Fibroblast of lung (primary cell): ENCODE measurements around the gene SRRM5. TPM values are rescaled to one million over a fixed set of nuclear protein-coding genes. Genes with fewer than 3 reads are reported as not detected.
A peak's percentile ranks its signal among the peaks of the same experiment; 100 is the strongest.

Experiments used
- DNase-seq, 2 donors: peaks; one replicate each; pipeline versions ENCODE4 v3.0.0 to v3.0.0-alpha.2; 2010; ENCODE audit warnings: low read depth in 2 of 2
- H2AFZ ChIP-seq: 2 replicates; pipeline ENCODE4 v1.5.1; 2012; ENCODE audit warnings: low read length, control low read depth, inconsistent platforms
- H3K27ac ChIP-seq: 2 replicates; pipeline ENCODE4 v1.5.1; 2011; ENCODE audit warnings: low read length, control low read depth; ENCODE audit not compliant: insufficient read depth
- H3K27me3 ChIP-seq: 2 replicates; pipeline ENCODE4 v1.5.1; 2011; ENCODE audit warnings: mild to moderate bottlenecking, low read length; ENCODE audit not compliant: control insufficient read depth, insufficient read depth
- H3K36me3 ChIP-seq: 2 replicates; pipeline ENCODE4 v1.5.1; 2011; ENCODE audit warnings: low read length; ENCODE audit not compliant: control insufficient read depth, insufficient read depth
- H3K4me1 ChIP-seq: 2 replicates; pipeline ENCODE4 v1.5.1; 2011; ENCODE audit warnings: low read length; ENCODE audit not compliant: control insufficient read depth, insufficient read depth; ENCODE audit errors: extremely low read depth
- H3K4me2 ChIP-seq: 2 replicates; pipeline ENCODE4 v1.5.1; 2011; ENCODE audit warnings: low read length, control low read depth; ENCODE audit not compliant: insufficient read depth; ENCODE audit errors: extremely low read depth
- H3K4me3 ChIP-seq, 4 experiments: fragments of 200-600 bp in 1 of 4; sonication (generic) in 1 of 4; replicated peaks in 1 of 4; 2 replicates each; pipeline ENCODE4 v1.5.1; 2011 to 2016; ENCODE audit warnings: low read length in 4 of 4, low read depth in 3 of 4, mild to moderate bottlenecking in 3 of 4, control low read depth in 2 of 4, inconsistent platforms in 1 of 4, mixed read lengths in 1 of 4; ENCODE audit not compliant: insufficient read depth in 1 of 4; ENCODE audit errors: control extremely low read depth in 1 of 4
- H3K79me2 ChIP-seq: 2 replicates; pipeline ENCODE4 v1.5.1; 2012; ENCODE audit warnings: mild to moderate bottlenecking, low read length, inconsistent platforms; ENCODE audit not compliant: control insufficient read depth, insufficient read depth
- H3K9ac ChIP-seq: 2 replicates; pipeline ENCODE4 v1.5.1; 2011; ENCODE audit warnings: mild to moderate bottlenecking, low read length, control low read depth; ENCODE audit not compliant: insufficient read depth
- H3K9me3 ChIP-seq: 2 replicates; pipeline ENCODE4 v1.5.1; 2012; ENCODE audit warnings: low read depth, low read length; ENCODE audit not compliant: control insufficient read depth, insufficient read depth
- H4K20me1 ChIP-seq: 2 replicates; pipeline ENCODE4 v1.5.1; 2011; ENCODE audit warnings: low read length; ENCODE audit not compliant: control insufficient read depth, insufficient read depth; ENCODE audit errors: extremely low read depth
- EZH2 ChIP-seq: IDR thresholded peaks from 2 replicates; pipeline ENCODE4 v1.5.1; 2012; ENCODE audit warnings: low read length, control low read depth, mild to moderate bottlenecking; ENCODE audit errors: missing control alignments
- polyA plus RNA-seq, 2 donors: library from polyadenylated mRNA; depleted of rRNA in 1 of 2; stranded (reverse) in 1 of 2; unstranded in 1 of 2; fragments of >200 nt; gene quantifications; 2 replicates each; pipeline ENCODE4 v1.2.1, GENCODE V29; 2011 to 2012; ENCODE audit warnings: missing spikeins in 1 of 2
- total RNA-seq: library from RNA; depleted of rRNA; stranded (reverse); fragments of >200 nt; gene quantifications from 2 replicates; pipeline ENCODE4 v1.2.1, GENCODE V29; 2014
- TF ChIP-seq, protein P1 (sequence below), 2 donors: IDR thresholded peaks in 1 of 2; conservative IDR thresholded peaks in 1 of 2; 1 replicate in 1 of 2; 2 replicates in 1 of 2; pipeline ENCODE4 v1.5.1; 2011 to 2012; ENCODE audit warnings: low read length in 2 of 2, control low read depth in 1 of 2, inconsistent platforms in 1 of 2, low read depth in 1 of 2, mild to moderate bottlenecking in 1 of 2

Gene SRRM5
- total and polyA plus RNA-seq, 2 donors (not counting 1 experiment from before 2014, with no cell fraction given), result under 0.01 to 0.06 TPM

DNA sequence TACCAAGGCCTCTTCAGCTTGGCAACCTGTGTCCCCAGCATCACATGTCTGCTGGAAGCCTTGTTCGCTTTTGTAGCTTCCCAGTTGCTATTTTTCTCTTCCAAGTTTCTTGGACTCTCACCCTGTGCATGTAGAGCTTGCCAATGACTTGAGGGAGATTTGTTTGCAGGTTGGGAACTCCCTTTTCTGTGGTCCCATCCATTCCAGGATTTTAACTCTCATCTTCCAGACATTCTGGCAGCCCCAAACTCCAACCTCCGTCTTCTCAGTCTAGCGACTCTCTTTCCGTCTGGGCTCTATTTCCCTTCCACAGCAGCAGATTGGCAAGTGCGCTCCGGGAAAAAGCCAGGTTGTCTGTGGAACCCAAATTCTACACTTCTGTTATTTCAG is 49.1 kb downstream of the SRRM5 start:
- Histone ChIP-seq H3K4me1 (no peaks in the 10 kb centered on the region), H3K27ac (no peak overlapping the region), H2AFZ (no peak overlapping the region), H3K27me3 (no peaks in the 10 kb centered on the region), H3K4me3 (no peak overlapping the region), H3K36me3 (peaks cover 40% of the 10 kb centered on the region), H4K20me1 (no peaks in the 10 kb centered on the region), H3K9ac (no peak overlapping the region), H3K79me2 (peaks cover 51% of the 10 kb centered on the region), H3K4me2 (no peak overlapping the region), H3K9me3 (no peaks in the 10 kb centered on the region)
- TF ChIP-seq, protein P1, sequence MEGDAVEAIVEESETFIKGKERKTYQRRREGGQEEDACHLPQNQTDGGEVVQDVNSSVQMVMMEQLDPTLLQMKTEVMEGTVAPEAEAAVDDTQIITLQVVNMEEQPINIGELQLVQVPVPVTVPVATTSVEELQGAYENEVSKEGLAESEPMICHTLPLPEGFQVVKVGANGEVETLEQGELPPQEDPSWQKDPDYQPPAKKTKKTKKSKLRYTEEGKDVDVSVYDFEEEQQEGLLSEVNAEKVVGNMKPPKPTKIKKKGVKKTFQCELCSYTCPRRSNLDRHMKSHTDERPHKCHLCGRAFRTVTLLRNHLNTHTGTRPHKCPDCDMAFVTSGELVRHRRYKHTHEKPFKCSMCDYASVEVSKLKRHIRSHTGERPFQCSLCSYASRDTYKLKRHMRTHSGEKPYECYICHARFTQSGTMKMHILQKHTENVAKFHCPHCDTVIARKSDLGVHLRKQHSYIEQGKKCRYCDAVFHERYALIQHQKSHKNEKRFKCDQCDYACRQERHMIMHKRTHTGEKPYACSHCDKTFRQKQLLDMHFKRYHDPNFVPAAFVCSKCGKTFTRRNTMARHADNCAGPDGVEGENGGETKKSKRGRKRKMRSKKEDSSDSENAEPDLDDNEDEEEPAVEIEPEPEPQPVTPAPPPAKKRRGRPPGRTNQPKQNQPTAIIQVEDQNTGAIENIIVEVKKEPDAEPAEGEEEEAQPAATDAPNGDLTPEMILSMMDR (conservative IDR thresholded peaks at IDR 0.05 in 1 of 2, IDR thresholded peaks at IDR 0.05 in 1 of 2; ENCODE audit: low read depth in 1 of 2, low read length in 2 of 2), result no peak
- no peak for TF ChIP-seq EZH2
- no peak for DNase-seq

DNA sequence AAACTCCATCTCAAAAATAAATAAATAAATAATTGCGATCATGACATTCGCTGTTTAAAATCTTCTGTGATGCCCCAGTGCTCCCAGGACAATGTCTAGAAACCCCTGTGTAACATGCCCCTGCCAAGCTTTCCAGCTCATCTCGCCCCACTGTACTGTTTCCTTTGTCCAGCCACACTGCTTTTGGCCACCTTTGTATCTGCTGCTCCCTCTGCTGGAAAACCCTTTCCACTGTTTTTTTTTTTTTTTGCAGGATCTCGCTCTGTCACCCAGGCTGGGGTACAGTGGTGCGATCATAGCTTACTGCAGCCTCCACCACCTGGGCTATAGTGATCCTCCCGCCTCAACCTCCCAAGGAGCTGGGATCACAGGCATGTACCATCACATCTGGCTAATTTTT is 50.6 kb downstream of the SRRM5 start:
- H3K4me3 ChIP-seq, result no peak overlapping the region
- no peaks in the 10 kb centered on the region for H3K9me3 ChIP-seq
- DNase-seq, result no peak
- H3K27ac ChIP-seq, result no peak overlapping the region
- H3K27me3 ChIP-seq, result no peaks in the 10 kb centered on the region
- no peak overlapping the region for H3K4me2 ChIP-seq
- peaks cover 40% of the 10 kb centered on the region for H3K36me3 ChIP-seq
- peaks cover 61% of the 10 kb centered on the region for H3K79me2 ChIP-seq
- no peaks in the 10 kb centered on the region for H4K20me1 ChIP-seq
- no peak overlapping the region for H2AFZ ChIP-seq
- H3K4me1 ChIP-seq, result peaks cover under 1% of the 10 kb centered on the region
- TF ChIP-seq EZH2, result no peak
- TF ChIP-seq, protein P1 (conservative IDR thresholded peaks at IDR 0.05 in 1 of 2, IDR thresholded peaks at IDR 0.05 in 1 of 2; ENCODE audit: low read depth in 1 of 2, low read length in 2 of 2), result peak; percentile 32 to 43
- no peak overlapping the region for H3K9ac ChIP-seq

DNA sequence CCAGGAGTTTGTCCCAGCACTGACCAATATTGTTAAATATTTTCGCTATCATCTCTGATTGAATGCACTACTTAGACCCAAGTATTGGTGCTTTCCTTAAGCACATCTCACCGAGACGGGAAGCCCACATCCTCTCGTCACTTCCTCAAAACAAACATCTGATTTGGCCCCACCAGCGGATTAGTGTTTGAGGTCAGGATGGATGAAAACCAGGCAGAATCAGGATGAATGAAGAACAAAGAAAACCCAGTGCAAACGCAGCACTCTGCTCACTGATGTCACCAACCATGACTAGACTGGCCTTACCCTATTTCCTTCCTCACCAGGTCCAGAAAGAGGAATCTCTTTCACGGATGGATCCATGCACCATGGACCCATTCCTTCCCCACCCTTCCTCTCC is 52.1 kb downstream of the SRRM5 start:
- Histone ChIP-seq H3K4me2 (no peak overlapping the region), H3K36me3 (peaks cover 38% of the 10 kb centered on the region)

More for the DNA sequence above, 52.1 kb downstream of the SRRM5 start:
- Histone ChIP-seq H3K9me3 (no peaks in the 10 kb centered on the region), H3K27ac (no peak overlapping the region), H3K4me3 (no peak overlapping the region), H3K27me3 (no peaks in the 10 kb centered on the region), H2AFZ (no peak overlapping the region), H3K4me1 (peaks cover 5% of the 10 kb centered on the region), H3K79me2 (peaks cover 58% of the 10 kb centered on the region), H3K9ac (no peak overlapping the region), H4K20me1 (no peaks in the 10 kb centered on the region)
- no peak for DNase-seq
- TF ChIP-seq, protein P1 (conservative IDR thresholded peaks at IDR 0.05 in 1 of 2, IDR thresholded peaks at IDR 0.05 in 1 of 2; ENCODE audit: low read depth in 1 of 2, low read length in 2 of 2), result no peak
- TF ChIP-seq EZH2, result no peak

Other genes with a start within 250 kb of the SRRM5 start
- gene TEX101, start 197.2 kb upstream of the SRRM5 start, total RNA-seq, result not detected in 2 replicates
- gene TEX101, start 197.2 kb upstream of the SRRM5 start, polyA plus RNA-seq, result not detected in 2 replicates
- gene LYPD3, start 146.5 kb upstream of the SRRM5 start, total RNA-seq, result 0.50 and 0.51 TPM in 2 replicates
- gene LYPD3, start 146.5 kb upstream of the SRRM5 start, polyA plus RNA-seq, result 0.35 and 1.4 TPM in 2 replicates
- gene PHLDB3, start 107.3 kb upstream of the SRRM5 start, total RNA-seq, result 22.3 and 35.8 TPM in 2 replicates
- 1.8 and 4.4 TPM in 2 replicates for gene PHLDB3, start 107.3 kb upstream of the SRRM5 start, polyA plus RNA-seq
- gene ETHE1, start 84.9 kb upstream of the SRRM5 start, total RNA-seq, result 86.0 and 112 TPM in 2 replicates
- 65.2 and 129 TPM in 2 replicates for gene ETHE1, start 84.9 kb upstream of the SRRM5 start, polyA plus RNA-seq
- gene ZNF575, start 78.9 kb upstream of the SRRM5 start, total RNA-seq, result 0.26 and 0.33 TPM in 2 replicates
- 0.27 TPM in 2 replicates for gene ZNF575, start 78.9 kb upstream of the SRRM5 start, polyA plus RNA-seq
- gene XRCC1, start 36.6 kb upstream of the SRRM5 start, total RNA-seq, result 13.6 and 14.5 TPM in 2 replicates
- gene XRCC1, start 36.6 kb upstream of the SRRM5 start, polyA plus RNA-seq, result 8.6 and 17.5 TPM in 2 replicates
- gene PINLYP, start 36.3 kb upstream of the SRRM5 start, total RNA-seq, result 7.2 and 14.7 TPM in 2 replicates
- 5.1 TPM in 2 replicates for gene PINLYP, start 36.3 kb upstream of the SRRM5 start, polyA plus RNA-seq
- 11.6 and 12.2 TPM in 2 replicates for gene IRGQ, start 16.0 kb upstream of the SRRM5 start, total RNA-seq
- gene IRGQ, start 16.0 kb upstream of the SRRM5 start, polyA plus RNA-seq, result 11.7 TPM in 2 replicates
- 8.7 and 9.7 TPM in 2 replicates for gene ZNF576, start 15.5 kb upstream of the SRRM5 start, total RNA-seq
- gene ZNF576, start 15.5 kb upstream of the SRRM5 start, polyA plus RNA-seq, result 7.0 and 10.3 TPM in 2 replicates
- 38.5 and 43.9 TPM in 2 replicates for gene ZNF428, start 7.5 kb downstream of the SRRM5 start, total RNA-seq
- gene ZNF428, start 7.5 kb downstream of the SRRM5 start, polyA plus RNA-seq, result 14.0 and 17.2 TPM in 2 replicates
- gene CADM4, start 27.8 kb downstream of the SRRM5 start, total RNA-seq, result 1.5 and 2.1 TPM in 2 replicates
- 0.49 and 1.5 TPM in 2 replicates for gene CADM4, start 27.8 kb downstream of the SRRM5 start, polyA plus RNA-seq
- 31.1 and 48.1 TPM in 2 replicates for gene PLAUR, start 58.1 kb downstream of the SRRM5 start, total RNA-seq
- gene PLAUR, start 58.1 kb downstream of the SRRM5 start, polyA plus RNA-seq, result 64.6 and 83.9 TPM in 2 replicates
- gene IRGC, start 104.0 kb downstream of the SRRM5 start, total RNA-seq, result not detected in 2 replicates
- gene IRGC, start 104.0 kb downstream of the SRRM5 start, polyA plus RNA-seq, result not detected in 2 replicates
- gene SMG9, start 142.9 kb downstream of the SRRM5 start, total RNA-seq, result 5.9 and 6.1 TPM in 2 replicates
- gene SMG9, start 142.9 kb downstream of the SRRM5 start, polyA plus RNA-seq, result 6.0 and 10.2 TPM in 2 replicates
- gene KCNN4, start 168.9 kb downstream of the SRRM5 start, total RNA-seq, result 0.26 and 0.83 TPM in 2 replicates
- gene KCNN4, start 168.9 kb downstream of the SRRM5 start, polyA plus RNA-seq, result 0.41 and 0.53 TPM in 2 replicates
- gene LYPD5, start 190.4 kb downstream of the SRRM5 start, total RNA-seq, result 0.50 and 1.0 TPM in 2 replicates
- 0.12 and 0.37 TPM in 2 replicates for gene LYPD5, start 190.4 kb downstream of the SRRM5 start, polyA plus RNA-seq
- gene ZNF283, start 215.2 kb downstream of the SRRM5 start, total RNA-seq, result 12.8 and 15.2 TPM in 2 replicates
- gene ZNF283, start 215.2 kb downstream of the SRRM5 start, polyA plus RNA-seq, result 3.5 and 5.8 TPM in 2 replicates